ENCODE measurements around the gene ITGB7. TPM values are rescaled to one million over a fixed set of nuclear protein-coding genes. Genes with fewer than 3 reads are reported as not detected.

Gene ITGB7
- polyA plus RNA-seq, 1 of the 3 experiments (the other 2 are of a cell fraction): 0.25 TPM

- H3K4me2 ChIP-seq: peak overlapping the region; percentile 18; the same call in 1 of the 2 replicates
- WGBS (ENCODE audit: low lambda C conversion rate): 81% methylated on average over 13 of the region's 14 CpGs
- DNase-seq: no peak
- no peak for TF ChIP-seq RAD21 (IDR thresholded peaks at IDR 0.05; ENCODE audit: low read length)
- peaks cover 15 to 17% of the 10 kb centered on the region in 2 experiments; a peak in 2 of 4 replicates for H3K4me1 ChIP-seq (ENCODE audit: control insufficient read depth in 1 of 2, insufficient read depth in 2 of 2, low read depth in 1 of 2, low read length in 1 of 2)
- no peak overlapping the region for H3K4me3 ChIP-seq (ENCODE audit: low read depth in 2 of 2, low read length in 1 of 2)
- CTCF ChIA-PET: interaction anchor here (0.6 to 23.1 kb wide), 7 partner anchors 10 to 122 kb away, joined by 3 to 272 read pairs (median 3); no protein-coding TSS in a partner anchor
- H4K20me1 ChIP-seq (ENCODE audit: insufficient read depth): no peaks in the 10 kb centered on the region
- H2AFZ ChIP-seq (ENCODE audit: low read depth): no peak overlapping the region
- H3K27ac ChIP-seq (ENCODE audit: low read depth in 2 of 2, low read length in 1 of 2): peak overlapping the region in 1 of 2 experiments; percentile 34; a peak in 1 of 4 replicates
- no peak overlapping the region for H3K9ac ChIP-seq
- POLR2A ChIA-PET: no interaction called here
- H3K79me2 ChIP-seq (ENCODE audit: insufficient read depth): no peaks in the 10 kb centered on the region
- peaks cover 12% of the 10 kb centered on the region for H3F3A ChIP-seq (replicated peaks; ENCODE audit: insufficient read depth)
- no peaks in the 10 kb centered on the region for H3K36me3 ChIP-seq (replicated peaks in 1 of 2; ENCODE audit: control insufficient read depth in 1 of 2, insufficient read depth in 2 of 2, low read length in 1 of 2)
- no peaks in the 10 kb centered on the region for H3K9me2 ChIP-seq
- no peaks in the 10 kb centered on the region for H3K9me3 ChIP-seq
- no peaks in the 10 kb centered on the region for H3K27me3 ChIP-seq (ENCODE audit: insufficient read depth)
Observed at GRCh38 chr12:53170876-53171724, 36.0 kb downstream of the ITGB7 start.

- no peak overlapping the region for H3K4me3 ChIP-seq (ENCODE audit: low read depth in 2 of 2, low read length in 1 of 2)
- H3K4me1 ChIP-seq (ENCODE audit: control insufficient read depth in 1 of 2, insufficient read depth in 2 of 2, low read depth in 1 of 2, low read length in 1 of 2): peaks cover 11 to 17% of the 10 kb centered on the region in 2 experiments; a peak in 2 of 4 replicates
- ChIA-PET CTCF (interaction anchor here (0.7 to 23.1 kb wide), 4 partner anchors 9 to 26 kb away, joined by 3 to 272 read pairs (median 22); no protein-coding TSS in a partner anchor), POLR2A (no interaction called here)
- DNase-seq: no peak
- H3K36me3 ChIP-seq (replicated peaks in 1 of 2; ENCODE audit: control insufficient read depth in 1 of 2, insufficient read depth in 2 of 2, low read length in 1 of 2): no peaks in the 10 kb centered on the region
- H3K27ac ChIP-seq (ENCODE audit: low read depth in 2 of 2, low read length in 1 of 2): no peak overlapping the region
- H3K4me2 ChIP-seq: no peak overlapping the region
- no peak overlapping the region for H3K9ac ChIP-seq
- no peaks in the 10 kb centered on the region for H3K27me3 ChIP-seq (ENCODE audit: insufficient read depth)
- H3K9me2 ChIP-seq: no peaks in the 10 kb centered on the region
- H4K20me1 ChIP-seq (ENCODE audit: insufficient read depth): no peaks in the 10 kb centered on the region
- no peaks in the 10 kb centered on the region for H3K9me3 ChIP-seq
- H3K79me2 ChIP-seq (ENCODE audit: insufficient read depth): no peaks in the 10 kb centered on the region
- peaks cover 6% of the 10 kb centered on the region for H3F3A ChIP-seq (replicated peaks; ENCODE audit: insufficient read depth)
- H2AFZ ChIP-seq (ENCODE audit: low read depth): no peak overlapping the region
- 98% methylated on average over 8 of the region's 8 CpGs for WGBS (ENCODE audit: low lambda C conversion rate)
- TF ChIP-seq CHD2 (IDR thresholded peaks at IDR 0.05; ENCODE audit: low read length, partially characterized antibody) (no peak), EZH2phosphoT487 (IDR thresholded peaks at IDR 0.05; ENCODE audit: borderline replicate concordance, low read depth) (no peak), GABPA (IDR thresholded peaks at IDR 0.05; ENCODE audit: low read depth) (no peak), CTCF (IDR thresholded peaks at IDR 0.05) (no peak), FOXJ3 (CRISPR knock-in tag; IDR thresholded peaks at IDR 0.05) (no peak), RCOR1 (IDR thresholded peaks at IDR 0.05; ENCODE audit: low read length) (no peak), SMC3 (IDR thresholded peaks at IDR 0.05; ENCODE audit: low read depth, low read length) (no peak), ZBTB33 (IDR thresholded peaks at IDR 0.05; ENCODE audit: borderline replicate concordance, low read depth) (no peak)
Observed at GRCh38 chr12:53170215-53170614, 36.8 kb downstream of the ITGB7 start.
